Astrocyte (in vitro differentiated cells and primary cell): ENCODE results near the gene FLVCR1.

Experiments used
- CTCF ChIP-seq: IDR thresholded peaks from 2 replicates; pipeline ENCODE4 v1.5.1; 2011; ENCODE audit warnings: low read depth, mild to moderate bottlenecking, inconsistent platforms, low read length, moderate library complexity; ENCODE audit not compliant: insufficient read depth
- EZH2 ChIP-seq: IDR thresholded peaks from 2 replicates; pipeline ENCODE4 v1.6.1; 2012; ENCODE audit warnings: mild to moderate bottlenecking, low read length, inconsistent platforms; ENCODE audit not compliant: insufficient read depth

DNA sequence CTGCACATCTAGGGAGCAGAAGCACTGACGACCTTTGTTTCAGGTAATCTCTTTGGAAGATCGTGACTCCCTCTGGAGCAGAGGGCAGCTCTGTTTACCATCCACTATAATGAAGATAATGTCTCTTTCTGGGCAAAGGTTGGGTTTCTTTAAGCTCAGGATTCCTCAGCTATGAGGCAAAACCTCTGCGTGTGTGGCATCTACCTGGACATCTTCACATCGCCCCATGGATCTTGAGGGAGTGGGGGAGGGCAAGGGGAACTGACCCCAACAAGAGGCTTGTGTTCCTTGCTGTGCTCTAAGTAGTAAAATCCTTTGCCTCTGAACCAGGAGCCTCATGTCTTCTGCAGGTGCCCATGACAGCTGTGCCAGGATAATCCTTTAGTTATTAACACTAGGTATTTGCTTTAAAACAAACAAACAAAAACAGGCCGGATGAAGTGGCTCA, 30.2 kb upstream of the FLVCR1 start:
- TF ChIP-seq EZH2 = no peak
- no peak for TF ChIP-seq CTCF
